ENCODE data around the gene NCKAP1.
"Not testable (repeated sequence)": the region's sequence is repeated elsewhere in the genome, so short reads cannot be mapped to it uniquely, and the experiment has no call there.

DNA sequence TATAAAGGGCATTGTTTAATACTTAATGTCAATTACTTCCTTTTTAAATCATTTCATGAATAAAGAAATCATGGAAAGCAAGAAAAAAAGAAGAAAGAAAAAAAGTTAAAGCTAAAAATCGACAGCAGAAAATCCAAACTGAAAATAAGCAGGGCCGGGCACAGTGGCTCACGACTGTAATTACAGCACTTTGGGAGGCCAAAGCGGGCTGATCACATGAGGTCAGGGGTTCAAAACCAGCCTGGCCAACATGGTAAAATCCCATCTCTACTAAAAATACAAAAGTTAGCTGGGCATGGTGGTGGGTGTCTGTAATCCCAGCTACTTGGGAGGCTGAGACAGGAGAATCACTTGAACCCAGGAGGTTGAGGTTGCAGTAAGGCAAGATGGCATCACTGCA, 56.8 kb downstream of the NCKAP1 start:
- TF ChIP-seq, protein P1, sequence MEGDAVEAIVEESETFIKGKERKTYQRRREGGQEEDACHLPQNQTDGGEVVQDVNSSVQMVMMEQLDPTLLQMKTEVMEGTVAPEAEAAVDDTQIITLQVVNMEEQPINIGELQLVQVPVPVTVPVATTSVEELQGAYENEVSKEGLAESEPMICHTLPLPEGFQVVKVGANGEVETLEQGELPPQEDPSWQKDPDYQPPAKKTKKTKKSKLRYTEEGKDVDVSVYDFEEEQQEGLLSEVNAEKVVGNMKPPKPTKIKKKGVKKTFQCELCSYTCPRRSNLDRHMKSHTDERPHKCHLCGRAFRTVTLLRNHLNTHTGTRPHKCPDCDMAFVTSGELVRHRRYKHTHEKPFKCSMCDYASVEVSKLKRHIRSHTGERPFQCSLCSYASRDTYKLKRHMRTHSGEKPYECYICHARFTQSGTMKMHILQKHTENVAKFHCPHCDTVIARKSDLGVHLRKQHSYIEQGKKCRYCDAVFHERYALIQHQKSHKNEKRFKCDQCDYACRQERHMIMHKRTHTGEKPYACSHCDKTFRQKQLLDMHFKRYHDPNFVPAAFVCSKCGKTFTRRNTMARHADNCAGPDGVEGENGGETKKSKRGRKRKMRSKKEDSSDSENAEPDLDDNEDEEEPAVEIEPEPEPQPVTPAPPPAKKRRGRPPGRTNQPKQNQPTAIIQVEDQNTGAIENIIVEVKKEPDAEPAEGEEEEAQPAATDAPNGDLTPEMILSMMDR (IDR thresholded peaks at IDR 0.05; ENCODE audit: low read depth, low read length): not testable (repeated sequence)
- TF ChIP-seq POLR2A (IDR thresholded peaks at IDR 0.05; ENCODE audit: extremely low read depth, insufficient read length): not testable (repeated sequence)
